A673 (cell line): ENCODE data around the gene CALM3.
"Not testable (repeated sequence)": the region's sequence is repeated elsewhere in the genome, so short reads cannot be mapped to it uniquely, and the experiment has no call there.

ENCODE experiments used
- CTCF ChIP-seq: fragments of 300-800, 200-600 bp; sonication (generic); conservative IDR thresholded peaks from 2 replicates; pipeline ENCODE4 v1.5.1; 2017; ENCODE audit warnings: low read depth, mild to moderate bottlenecking, antibody characterized with exemption, low read length, moderate library complexity, mixed read lengths
- EZH2 ChIP-seq: fragments of 200-600 bp; sonication (generic); IDR thresholded peaks from 2 replicates; pipeline ENCODE4 v1.6.1; 2017; ENCODE audit warnings: borderline replicate concordance, low read depth, mild to moderate bottlenecking, mixed read lengths, antibody characterized with exemption, low read length; ENCODE audit not compliant: poor library complexity, severe bottlenecking

DNA sequence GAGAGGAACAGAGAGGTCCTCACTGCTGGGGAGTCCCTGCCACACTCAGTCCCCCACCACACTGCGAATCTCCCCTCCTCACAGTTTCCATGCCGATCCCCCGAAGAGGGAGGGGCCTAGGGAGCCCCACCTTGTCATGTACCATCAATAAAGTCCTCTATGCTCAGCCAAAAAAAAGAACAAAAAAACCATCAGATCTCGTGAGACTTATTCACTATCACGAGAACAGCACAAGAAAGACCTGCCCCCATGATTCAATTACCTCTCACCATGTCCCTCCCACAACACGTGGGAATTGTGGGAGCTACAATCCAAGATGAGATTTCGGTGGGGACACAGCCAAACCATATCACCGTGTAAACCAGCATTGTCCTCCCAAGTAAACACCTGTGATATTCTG is 41.5 kb upstream of the CALM3 start:
- TF ChIP-seq CTCF, EZH2: not testable (repeated sequence)
